GM10847 (cell line): Measurements from ENCODE around the gene ZCCHC2.

ENCODE experiments used
- POLR2A ChIP-seq: IDR thresholded peaks from 2 replicates; pipeline ENCODE4 v1.6.1; 2011; ENCODE audit not compliant: insufficient read length; ENCODE audit errors: extremely low read depth

ZCCHC2 gene

DNA sequence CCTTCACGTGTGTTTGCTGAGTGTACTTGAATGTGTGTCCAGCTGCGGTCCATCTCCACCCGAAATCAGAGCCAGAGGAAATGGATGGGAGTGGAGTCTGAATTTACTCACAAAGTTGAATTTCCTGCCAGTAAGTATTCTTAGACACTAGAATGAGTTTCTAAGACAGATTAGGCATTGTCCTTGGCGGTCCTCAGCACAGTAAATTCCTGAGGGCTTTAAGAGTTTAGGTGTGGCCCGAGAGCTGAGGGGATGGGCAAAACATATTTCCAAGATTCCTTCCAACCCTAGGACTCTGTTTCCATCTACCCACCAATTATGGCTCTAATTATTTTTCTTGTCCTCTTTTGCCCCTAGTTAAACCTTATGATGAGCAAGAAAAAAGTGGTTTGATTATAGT lies 102.2 kb downstream of the ZCCHC2 start:
- no peak for TF ChIP-seq POLR2A
